Fibroblast of skin of left quadriceps (primary cell): ENCODE measurements around the gene CARMIL3.
"Not testable (repeated sequence)": the region's sequence is repeated elsewhere in the genome, so short reads cannot be mapped to it uniquely, and the experiment has no call there.

Source experiments
- DNase-seq, 2 experiments: peaks; one replicate each; pipeline ENCODE4 v3.0.0-alpha.2; 2013; ENCODE audit warnings: low read depth in 2 of 2

CARMIL3 gene

DNA sequence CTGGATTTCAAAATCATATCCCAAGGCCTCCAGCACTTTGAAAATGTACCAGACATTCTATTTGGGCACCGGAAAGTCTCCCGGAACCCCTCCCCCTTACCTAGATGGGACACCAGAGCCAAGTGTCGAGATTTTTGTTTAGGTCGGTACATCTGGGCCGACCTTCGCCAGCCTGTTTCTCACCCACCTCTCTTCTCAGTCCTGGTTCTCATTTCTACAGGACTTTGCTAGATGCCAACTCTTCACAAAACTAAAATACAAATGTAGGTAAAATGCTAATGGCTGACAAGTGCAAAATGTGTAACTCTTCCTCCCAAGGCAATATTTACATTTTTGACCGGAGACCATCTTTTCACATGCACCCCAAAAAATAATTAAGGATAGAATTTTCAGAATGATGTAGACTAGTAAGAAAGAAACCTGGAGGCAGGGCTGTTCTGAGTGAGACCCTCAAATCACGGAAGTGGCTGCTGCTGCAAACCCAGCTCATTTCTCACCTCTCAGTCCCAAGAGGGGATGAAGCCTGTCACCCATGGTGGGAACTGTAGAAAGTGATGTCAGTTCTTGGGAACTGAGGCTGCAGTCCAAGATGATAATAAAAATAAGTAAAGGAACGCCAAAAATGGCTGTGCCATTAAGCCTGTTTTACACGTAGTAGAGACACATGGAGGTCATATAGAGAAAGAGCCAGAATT, 14.7 kb upstream of the CARMIL3 start:
- DNase-seq, result not testable (repeated sequence)

DNA sequence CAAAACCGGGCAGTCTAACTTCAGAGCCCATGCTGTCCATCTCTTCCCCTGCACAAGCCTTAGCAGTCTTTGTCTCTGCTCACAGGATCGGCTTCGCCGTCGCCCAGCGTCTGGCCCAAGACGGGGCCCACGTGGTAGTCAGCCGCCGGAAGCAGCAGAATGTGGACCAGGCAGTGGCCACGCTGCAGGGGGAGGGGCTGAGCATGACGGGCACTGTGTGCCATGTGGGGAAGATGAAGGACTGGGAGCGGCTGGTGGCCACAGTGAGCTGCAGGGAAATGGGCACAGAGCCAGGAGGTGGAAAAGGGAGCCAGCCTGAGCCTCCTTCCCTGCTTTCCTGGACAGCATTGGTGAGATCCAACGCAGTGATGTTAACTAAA, 14.2 kb upstream of the CARMIL3 start:
- DNase-seq, result no peak

DNA sequence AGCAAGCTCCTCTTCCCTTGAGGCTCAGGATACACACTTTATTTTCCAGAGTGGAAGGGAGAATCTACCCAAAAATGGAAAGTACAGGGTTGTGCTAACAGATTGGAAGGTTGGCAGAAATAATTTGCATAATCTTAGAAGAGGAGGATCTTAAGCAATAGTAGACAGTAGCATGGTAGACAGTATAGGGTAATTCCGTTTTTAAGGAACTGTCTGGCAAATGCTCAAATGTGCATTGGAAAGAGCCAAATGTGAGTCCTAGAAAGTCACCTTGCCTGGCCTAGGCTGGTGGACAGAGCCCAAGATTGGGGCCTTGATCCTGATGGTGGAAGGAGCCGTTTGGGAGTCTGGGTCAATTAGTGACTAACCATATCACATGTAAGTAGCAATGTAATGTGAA, 13.1 kb upstream of the CARMIL3 start:
- DNase-seq, result no peak

DNA sequence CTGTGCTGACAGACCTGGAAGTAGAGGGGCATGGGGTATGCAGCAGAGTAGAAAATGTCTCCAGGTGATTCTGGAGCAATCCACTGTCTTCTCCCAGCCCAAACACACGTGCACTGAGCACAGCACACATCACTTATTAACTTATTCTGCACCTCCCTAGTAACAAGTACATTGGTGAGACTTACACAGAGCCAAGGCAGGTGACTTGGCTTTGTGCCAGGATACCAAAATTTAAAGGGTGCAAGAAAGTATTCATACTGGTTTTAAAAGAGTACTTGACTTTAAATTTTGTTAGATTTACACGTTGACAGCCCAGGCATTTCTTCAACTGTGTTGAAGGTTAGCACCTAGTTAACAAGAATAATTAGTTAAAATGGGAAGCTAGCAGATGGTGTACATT, 11.1 kb upstream of the CARMIL3 start:
- DNase-seq, result no peak

DNA sequence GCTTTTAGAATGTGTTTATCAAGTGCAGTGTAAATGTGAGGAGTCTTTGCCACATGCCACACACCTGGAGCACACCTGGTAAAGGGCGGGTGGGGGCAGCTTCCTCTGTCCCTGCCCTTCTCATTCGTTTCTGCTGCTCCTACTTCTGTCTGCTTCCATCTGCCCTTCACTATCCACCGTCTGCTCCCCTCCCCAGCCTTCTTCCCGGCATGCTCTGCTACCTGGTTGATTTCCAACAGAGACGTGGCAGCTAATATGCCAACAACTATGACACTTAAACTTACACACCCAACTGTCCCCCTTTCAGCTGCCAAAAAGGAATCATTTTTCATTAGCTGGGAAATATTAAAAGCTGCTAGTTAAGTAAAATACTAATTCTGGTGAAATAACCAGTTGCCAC, 9.1 kb upstream of the CARMIL3 start:
- no peak for DNase-seq

DNA sequence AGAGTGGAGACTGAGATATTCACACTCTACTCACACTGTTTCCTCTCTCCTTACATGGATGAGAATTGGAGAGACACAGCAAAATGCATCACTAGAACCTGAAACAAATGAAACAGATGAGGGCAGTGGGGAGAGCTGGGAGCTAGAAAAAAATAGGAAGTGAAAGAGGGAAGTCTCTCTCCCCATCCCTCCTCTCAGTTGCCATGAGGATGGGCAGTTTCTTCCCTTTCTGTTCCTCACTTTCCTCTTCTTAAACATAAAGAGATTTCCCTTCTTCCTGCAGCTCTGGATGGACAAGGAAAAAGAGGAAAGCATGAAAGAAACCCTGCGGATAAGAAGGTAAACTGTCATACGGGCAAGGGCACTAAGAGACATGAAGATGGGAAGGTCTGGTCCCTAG, 2.8 kb upstream of the CARMIL3 start:
- DNase-seq, result not testable (repeated sequence)

DNA sequence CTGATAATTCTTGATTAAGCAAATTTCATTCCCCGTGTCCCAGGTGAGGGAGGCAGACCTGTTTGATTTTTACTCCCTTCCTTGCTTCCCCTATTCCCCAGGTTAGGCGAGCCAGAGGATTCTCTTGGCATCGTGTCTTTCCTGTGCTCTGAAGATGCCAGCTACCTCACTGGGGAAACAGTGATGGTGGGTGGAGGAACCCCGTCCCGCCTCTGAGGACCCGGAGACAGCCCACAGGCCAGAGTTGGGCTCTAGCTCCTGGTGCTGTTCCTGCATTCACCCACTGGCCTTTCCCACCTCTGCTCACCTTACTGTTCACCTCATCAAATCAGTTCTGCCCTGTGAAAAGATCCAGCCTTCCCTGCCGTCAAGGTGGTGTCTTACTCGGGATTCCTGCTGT, 1.1 kb upstream of the CARMIL3 start:
- not testable (repeated sequence) for DNase-seq

DNA sequence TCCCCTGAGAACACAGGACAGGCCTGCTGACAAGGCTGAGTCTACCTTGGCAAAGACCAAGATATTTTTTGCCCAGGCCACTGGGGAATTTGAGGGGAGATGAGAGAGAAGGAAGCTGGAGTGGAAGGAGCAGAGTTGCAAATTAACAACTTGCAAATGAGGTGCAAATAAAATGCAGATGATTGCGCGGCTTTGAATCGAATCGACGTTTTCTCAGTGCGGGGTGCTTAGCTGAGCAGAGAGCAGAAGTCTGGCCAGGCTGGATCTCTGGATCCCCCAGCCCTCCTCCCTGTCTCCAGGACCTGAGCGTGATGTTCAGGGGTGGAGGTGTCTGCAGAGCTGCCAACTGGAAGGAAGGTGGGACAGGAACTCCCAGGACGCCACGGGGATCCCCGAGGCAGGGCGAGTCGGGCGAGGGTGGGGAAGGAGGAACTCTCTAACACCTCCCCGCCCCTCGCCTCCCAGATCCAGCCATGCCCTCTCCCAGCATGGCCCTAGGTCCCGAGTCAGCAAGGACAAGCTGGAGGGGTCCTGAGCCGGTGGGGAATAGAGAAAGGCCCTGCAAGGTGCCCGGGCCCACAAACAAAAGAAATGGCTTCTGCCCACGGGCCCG, 527 bp upstream of the CARMIL3 start:
- no peak for DNase-seq

DNA sequence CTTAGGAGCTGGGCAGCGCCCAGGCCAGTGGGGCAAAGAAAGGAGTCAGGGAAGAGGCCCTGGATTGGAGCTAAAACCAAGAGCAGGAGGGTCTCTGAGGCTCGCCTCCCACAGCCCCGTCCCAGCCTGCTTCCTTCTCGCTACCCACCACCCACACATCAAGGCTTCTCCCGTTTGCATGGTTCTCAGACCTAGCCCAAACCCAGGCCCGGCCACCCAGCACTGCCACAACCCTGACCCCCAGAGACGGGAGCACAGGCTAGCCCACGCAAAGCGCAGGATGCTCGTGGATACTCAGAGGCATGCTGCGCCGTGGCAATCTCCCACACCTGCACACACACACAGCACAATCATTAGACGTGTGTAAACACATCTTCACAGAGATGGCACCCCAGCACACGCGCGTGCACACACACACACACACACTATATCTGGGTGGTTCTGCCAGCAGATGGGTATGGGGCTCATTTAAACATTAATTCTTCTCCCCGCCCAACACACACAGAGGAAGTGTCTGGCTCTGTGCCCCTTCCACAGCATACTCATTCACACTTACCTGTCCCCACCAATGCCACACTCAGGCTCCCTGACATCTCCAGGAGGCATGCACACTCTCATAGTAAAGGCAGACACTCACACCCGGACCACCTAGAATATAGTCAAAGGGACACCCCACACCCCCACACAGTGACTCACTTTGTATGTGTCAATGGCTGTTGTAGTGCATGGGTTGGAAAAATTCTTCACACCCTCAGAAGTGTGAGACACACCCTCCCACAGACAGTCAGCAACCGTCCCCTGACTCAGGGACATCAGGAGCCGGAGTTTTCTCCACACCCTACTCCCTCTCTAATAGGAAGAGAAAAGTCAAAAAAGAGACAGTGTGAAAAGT, 1.1 kb downstream of the CARMIL3 start:
- DNase-seq, result no peak

DNA sequence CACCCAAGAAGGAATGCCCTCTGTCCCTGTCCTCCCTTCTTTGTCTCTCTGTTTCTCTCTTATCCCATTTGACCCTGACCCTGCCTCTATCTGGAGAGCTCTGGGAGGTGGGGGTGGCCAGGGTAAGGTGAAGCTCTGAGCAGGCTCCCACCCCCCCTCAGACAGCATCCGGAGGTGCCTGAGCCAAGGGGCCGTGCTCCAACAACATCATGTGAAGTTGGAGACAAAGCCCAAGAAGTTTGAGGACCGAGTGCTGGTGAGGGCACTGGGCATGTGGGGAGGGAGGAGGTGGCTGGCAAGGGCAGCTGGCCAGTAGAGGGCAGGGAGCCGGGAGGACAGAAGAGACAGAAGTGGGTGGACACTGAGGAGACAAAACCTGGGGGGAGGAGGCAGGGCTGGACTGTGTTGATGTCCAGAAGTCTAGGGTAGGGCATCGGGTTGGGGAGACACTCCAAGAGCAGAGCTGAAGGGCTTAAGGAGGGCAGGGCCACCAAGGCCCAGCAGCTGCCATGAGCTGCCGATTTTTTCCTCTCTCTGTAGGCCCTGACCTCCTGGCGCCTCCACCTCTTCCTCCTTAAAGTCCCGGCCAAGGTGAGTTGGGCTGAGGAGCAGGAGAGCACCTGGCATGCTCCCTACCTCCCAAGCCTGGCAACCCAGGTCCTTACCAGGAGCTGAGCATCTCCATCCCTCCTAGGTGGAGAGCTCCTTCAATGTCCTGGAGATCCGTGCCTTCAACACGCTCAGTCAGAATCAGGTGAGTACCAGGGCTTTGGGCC, 1.9 kb downstream of the CARMIL3 start:
- no peak for DNase-seq

DNA sequence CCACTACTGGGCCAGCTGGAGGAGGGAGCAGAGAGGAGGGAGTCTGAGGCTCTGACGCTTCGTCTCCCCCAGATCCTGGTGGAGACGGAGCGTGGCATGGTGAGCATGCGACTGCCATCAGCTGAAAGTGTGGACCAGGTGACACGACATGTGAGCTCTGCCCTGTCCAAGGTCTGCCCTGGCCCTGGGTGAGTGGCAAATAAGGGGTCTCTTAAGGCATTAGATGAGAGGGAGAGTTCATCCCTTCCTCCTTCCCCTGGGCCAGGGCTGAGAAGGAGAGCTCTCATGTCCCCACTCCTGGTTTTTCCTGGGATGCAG, 2.5 kb downstream of the CARMIL3 start:
- no peak for DNase-seq

DNA sequence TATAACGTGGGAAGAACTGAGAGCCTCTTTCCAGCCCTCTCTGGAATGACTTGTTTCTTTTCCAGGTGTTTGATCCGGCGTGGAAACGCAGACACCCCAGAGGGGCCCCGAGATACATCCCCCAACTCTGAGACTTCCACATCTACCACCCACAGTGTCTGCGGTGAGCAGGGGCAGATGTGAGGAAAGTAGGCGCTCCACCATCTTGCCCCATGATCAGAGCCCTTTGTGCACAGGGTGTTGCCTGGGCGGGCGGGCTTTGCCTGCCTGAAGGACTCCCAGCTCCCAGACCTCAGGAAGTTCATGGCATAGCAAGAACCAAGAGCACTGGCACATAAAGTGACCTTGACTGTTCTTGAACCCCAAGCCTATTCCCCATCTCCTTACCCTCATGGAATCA, 2.8 kb downstream of the CARMIL3 start:
- no peak for DNase-seq

DNA sequence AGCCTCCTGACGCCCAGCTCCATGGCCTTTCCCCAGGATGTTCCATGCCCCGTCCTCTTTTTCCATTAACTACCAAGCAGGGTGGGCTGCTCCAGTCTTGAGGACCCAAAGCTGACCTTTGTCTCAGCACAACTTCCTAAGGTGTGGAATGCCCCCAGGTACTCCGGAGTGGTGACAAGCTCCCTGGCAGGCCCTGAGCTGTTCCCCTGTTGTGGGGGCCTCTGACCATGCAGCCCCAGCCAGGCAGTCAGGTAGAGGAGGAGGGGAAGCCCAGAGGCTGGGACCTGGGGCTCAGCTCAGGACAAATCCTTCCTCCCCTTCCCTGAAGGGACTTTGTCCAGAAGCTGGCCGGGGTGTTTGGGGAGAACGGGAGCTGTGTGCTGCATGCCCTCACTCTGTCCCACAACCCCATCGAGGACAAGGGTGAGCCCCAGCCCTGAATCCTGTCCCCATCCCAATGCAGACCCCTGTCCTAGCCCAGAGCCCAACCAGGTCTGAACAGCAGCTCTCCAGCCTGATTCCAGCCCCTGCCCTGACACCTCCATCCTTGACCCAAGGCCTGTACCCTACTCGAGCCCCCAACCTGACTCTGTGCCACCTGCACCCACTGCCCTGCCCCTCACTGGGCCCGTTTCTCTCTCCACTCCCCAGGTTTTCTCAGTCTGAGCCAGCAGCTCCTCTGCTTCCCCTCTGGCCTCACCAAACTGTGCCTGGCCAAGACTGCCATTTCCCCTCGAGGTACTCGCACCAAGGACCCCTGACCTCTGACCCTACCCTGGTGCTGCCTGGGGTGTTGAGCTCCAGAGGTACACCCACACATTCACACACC, 4.4 kb downstream of the CARMIL3 start:
- no peak for DNase-seq

DNA sequence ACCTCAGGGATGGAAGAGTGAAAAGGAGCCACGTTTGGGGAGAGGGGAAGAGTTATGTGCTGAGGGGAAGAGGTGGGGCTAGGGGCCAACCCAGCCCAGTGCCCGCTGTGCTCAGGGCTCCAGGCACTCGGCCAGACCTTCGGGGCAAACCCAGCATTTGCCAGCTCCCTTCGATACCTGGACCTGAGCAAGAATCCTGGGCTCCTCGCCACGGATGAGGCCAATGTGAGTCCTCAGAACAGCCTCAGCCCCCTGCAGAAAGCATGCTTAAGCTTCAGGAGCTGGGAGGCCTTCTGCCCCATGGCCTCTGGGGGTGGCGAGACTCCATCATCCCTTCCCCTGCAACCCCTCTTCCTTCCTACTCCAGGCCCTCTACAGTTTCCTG, 5.0 kb downstream of the CARMIL3 start:
- no peak for DNase-seq

DNA sequence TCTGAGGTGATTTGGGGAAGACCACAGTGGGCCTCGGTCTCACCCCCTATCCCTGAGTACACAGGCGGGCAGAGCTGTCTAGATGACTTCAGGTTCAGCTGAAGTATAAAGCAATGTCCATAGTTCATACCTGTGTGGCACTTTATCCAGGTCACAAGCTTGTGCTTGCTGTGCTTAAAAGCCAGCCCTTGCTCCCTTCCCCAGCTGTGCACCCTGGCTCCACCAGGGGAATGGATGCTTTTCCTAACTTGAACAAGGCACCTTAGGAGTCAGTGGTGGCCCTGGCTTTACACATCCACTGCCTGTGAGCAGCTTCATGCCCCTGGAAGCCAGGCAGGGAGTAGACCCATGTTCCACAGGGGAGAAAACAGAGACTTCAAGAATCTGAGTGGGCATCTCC, 5.5 kb downstream of the CARMIL3 start:
- DNase-seq, result no peak

DNA sequence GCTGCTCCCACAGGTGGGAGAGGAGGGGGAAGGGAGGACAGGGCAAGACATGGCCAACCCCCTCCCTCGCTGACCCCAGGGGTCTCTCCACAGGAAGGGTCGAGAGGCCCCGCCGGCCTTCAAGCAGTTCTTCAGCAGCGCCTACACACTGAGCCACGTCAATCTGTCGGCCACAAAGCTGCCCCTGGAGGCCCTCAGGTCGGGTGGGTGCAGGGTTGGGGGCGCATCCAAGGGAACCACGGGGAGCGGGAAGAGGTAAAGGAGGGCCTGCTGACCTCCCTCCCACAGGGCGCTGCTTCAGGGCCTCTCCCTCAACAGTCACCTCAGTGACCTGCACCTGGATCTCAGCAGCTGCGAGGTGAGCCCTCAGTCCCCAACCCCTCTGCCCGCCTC, 6.1 kb downstream of the CARMIL3 start:
- DNase-seq, result no peak

DNA sequence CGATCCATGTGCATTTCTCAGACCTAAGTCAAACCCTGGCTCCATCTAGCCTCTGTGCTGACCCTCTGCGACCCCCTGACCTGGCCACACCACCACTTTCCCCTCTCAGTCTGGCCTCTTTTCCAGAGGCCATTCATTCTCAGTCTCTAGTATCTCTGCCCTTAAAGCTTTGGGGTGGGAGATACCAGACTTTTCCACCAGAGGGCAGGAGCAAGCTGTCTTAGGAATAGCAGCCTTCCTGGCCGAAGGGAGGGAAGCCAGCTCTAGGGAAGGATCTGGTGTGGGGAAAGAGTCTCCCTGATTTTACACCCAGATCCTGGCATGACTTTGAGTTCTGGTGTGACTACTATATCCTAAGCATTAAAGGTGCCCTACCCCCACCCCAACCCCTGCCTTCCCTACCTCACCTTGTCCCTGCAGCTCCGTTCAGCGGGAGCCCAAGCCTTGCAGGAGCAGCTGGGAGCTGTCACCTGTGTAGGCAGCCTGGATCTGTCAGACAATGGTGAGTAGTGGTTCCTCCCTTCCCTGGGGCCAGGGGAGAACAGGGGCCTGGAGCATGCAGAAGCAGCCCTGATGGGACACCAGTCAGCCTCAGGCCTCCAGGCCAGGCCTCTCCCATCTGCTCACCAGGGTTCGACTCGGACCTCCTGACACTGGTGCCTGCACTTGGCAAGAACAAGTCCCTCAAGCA, 6.6 kb downstream of the CARMIL3 start:
- peak; percentile 40 to 46 for DNase-seq

DNA sequence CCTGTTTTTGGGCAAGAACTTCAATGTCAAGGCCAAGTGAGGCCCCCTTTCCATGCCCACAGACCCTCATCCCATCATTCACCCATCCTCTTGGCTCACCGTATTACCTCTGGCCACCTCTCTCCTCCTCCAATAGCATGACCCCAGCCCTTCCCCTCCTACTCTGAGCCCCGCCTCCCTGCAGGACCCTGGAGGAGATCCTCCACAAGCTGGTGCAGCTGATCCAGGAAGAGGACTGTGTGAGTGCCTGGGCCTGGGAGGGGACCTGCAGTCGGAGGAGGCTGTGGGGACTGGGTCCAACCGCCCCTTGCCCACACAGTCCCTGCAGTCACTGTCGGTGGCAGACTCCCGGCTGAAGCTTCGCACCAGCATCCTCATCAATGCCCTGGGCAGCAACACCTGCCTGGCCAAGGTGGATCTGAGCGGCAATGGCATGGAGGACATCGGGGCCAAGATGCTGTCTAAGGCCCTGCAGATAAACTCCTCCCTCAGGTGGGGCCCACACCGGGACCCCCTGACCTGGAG, 7.2 kb downstream of the CARMIL3 start:
- DNase-seq, result no peak

DNA sequence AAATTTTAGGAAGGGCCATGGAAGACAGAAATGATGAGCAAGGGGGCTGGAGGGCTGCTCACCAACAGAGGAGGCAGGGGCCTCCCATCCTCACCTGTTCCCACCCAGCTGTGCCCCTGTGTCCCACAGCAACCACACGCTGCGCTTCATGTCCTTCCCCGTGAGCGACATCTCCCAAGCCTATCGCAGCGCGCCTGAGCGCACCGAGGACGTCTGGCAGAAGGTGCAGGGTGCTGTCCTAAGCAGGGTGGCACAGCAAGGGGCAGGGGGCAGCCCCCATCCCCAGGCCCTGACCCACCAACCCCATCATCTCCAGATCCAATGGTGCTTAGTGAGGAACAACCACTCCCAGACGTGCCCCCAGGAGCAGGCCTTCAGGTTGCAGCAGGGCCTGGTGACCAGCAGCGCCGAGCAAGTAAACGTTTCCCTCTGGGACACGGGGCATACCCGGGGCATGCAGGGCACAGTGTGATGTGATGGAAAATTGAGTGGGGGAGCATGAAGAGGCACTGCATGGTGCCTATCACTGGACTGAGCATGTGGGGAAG, 8.1 kb downstream of the CARMIL3 start:
- DNase-seq, result no peak

DNA sequence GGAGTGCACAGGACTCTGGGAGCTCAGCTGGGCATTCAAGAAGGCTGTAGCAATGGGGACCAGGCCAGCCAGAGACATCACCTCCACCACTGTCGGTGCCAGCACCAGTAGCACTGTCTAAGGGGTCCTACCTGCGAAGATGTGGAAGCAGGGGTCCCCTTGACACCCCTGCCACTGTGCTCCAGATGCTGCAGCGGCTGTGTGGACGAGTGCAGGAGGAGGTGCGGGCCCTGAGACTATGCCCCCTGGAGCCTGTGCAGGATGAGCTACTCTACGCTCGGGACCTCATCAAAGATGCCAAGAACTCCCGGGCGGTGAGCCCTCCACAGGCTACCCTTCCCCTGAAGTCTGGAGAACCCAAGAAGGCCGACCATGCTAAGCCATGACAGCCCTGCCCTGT, 8.6 kb downstream of the CARMIL3 start:
- no peak for DNase-seq
